A172 (cell line): Measurements from ENCODE around the gene VMP1. TPM values are rescaled to one million over a fixed set of nuclear protein-coding genes. Genes with fewer than 3 reads are reported as not detected.
"Not testable (repeated sequence)": the region's sequence is repeated elsewhere in the genome, so short reads cannot be mapped to it uniquely, and the experiment has no call there.

ENCODE experiments used
- DNase-seq: peaks from one replicate; pipeline ENCODE4 v3.0.0-alpha.2; 2015; ENCODE audit warnings: low spot score
- total RNA-seq: library from RNA; depleted of rRNA; stranded (reverse); fragments of >200 nt; shearing (Covaris generic); gene quantifications from 2 replicates; pipeline ENCODE4 v1.2.3, GENCODE V29; 2014

Gene VMP1
- total RNA-seq, 1 experiment from 2014 or later: 392 TPM

DNA sequence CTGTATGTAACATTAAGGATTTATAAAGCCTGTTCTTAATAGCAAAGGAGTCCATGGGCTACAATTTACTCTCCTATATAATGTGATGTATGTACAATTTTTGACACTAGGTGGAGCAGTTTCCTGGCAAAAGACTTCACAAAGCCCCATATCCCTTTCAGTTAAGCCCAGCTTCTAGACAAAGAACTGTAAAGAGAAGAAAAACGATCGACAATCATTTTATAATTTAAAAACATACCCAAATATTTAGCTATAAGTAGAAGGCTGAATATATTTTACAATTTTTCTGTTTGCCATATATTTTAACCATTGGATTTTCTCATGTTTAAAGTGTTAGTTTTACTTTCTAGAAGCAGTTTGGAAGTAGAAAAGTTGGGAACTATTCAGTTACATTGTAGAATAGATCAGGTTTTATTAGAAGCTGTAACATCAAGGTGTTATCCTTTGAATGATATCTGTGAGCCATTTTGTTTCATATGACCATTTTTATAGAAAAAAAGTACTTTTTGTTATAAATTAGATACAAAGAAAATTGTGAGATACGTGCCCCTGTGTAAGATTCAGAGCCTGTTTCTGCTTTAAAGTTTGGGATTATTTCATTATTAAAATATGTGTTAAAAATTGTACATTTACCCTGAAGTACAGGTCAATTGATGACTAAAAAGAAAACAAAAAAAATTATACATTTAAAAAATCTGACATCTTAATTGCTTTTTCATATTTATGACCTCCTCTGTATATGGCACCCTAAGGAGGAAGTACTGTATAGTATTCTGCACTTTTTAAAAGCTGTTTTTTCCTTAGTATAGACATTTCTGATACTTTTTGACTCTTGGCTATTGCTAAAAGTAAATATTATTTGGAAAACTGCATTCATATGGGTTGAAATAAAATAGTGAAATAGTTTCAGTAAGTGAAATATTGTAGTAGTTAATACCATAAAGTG lies 46.3 kb downstream of the VMP1 start:
- DNase-seq: peak; percentile 79

DNA sequence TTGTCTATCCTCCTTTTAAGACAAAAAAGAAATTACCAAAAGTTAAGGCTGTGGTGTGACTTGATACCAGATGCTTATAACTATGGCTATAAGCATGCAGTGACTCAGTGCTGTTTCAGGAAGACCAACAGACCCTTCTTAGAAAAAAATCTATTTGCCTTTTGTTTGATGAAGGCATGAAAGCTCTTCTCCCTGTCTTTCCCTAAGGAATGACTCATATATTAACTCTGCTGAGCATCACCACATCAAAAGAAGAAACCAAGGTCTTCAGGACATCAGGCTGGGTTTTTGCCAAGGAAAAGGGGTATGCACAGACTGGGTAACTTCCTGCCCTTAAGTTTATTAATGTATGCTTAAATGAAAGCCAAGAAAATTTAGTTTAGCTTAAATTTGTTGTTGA lies 47.1 kb downstream of the VMP1 start:
- DNase-seq: peak; percentile 97

DNA sequence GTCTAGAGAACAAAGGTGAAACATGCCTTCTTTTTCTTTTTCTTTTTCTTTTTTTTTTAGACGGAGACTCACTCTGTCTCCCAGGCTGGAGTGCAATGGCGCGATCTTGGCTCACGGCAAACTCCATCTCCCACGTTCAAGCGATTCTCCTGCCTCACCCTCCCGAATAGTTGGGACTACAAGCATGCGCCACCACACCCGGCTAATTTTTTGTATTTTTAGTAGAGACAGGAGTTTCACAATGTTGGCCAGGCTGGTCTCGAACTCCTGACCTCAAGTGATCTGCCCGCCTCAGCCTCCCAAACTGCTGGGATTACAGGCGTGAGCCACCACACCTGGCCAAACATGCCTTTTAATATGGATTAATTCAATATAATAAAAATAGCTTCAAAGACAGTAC lies 47.6 kb downstream of the VMP1 start:
- DNase-seq: not testable (repeated sequence)

DNA sequence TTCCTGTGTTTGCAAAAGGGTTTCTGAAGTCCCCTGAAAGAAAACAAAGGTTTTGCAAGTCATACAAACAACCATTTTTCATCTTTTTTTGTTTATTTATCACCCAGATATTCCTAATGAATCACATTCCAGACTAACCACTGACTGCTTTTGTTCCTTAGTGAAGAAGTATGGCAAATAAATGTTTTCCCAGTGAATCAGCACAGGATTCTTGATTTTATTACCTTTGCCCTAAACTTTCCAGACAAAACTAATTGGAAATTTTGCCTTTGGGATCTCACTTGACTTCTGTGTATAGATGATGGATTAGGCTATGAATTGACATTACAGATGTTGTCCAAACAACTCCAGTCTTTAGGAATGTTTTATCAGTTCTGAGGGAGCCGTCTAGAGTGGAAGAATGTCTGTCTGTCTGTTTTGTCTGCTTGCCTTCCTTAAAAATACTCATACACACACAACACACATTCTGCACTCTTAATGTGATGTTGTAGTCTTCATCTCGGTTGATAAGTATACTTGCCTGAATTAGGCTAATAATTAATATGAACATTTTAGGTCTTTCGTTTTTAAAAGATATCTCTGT lies 48.9 kb downstream of the VMP1 start:
- peak; percentile 98 for DNase-seq

DNA sequence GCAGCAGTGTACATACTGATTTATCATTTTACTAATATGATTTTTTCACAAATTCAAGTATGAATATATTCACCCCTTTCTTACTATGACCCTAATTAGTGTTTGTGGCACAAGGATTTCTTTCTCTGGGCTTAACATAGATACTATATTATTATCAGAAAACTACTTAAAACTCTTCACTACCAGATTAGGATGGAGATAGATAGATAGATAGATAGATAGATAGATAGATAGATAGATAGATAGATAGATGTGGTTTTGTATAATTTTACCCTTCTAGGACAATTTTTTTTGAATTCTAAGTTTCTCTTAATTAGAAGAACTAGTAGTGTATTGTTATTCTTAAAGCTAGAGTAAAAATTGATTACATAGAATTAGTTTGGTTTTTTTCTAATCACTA lies 49.6 kb downstream of the VMP1 start:
- no peak for DNase-seq

DNA sequence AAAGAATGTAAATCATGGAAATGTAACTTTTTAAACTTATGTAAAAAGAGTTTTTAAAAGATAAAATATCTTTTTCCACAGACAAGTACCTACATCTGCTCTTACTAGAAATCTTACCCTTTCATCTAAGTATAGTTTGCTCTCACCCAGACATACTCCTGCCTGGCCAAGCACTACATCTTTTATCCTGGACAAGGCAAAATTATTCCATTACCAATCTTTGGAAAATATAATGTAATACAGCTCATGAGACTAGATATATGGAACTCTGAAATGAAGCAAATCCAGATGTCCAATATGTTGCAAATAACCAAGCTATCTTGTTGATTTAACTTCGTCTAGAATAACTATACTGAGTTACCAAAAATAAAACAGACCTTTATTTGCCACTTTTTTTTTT lies 50.0 kb downstream of the VMP1 start:
- DNase-seq: no peak

DNA sequence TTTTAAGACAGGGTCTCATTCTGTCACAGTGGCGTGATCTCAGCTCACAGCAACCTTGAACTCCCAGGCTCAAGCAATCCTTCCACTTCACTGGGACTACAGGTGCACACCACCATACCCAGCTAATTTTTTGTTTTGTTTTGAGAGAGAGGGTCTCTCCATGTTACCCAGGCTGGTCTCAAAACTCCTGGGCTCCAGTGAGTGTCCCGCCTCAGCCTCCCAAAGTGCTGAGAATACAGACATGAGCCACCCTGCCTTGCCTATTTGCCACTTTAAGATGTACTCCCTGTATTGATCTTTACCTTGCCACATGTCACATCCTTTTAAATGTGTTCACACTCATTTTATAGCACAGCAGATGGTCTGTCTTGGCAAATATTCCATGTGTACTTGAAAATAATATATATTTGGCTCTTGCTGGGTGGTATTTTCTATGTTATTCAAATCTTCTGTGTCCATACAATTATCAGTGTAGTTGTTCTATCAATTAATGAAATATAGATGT lies 50.5 kb downstream of the VMP1 start:
- no peak for DNase-seq

DNA sequence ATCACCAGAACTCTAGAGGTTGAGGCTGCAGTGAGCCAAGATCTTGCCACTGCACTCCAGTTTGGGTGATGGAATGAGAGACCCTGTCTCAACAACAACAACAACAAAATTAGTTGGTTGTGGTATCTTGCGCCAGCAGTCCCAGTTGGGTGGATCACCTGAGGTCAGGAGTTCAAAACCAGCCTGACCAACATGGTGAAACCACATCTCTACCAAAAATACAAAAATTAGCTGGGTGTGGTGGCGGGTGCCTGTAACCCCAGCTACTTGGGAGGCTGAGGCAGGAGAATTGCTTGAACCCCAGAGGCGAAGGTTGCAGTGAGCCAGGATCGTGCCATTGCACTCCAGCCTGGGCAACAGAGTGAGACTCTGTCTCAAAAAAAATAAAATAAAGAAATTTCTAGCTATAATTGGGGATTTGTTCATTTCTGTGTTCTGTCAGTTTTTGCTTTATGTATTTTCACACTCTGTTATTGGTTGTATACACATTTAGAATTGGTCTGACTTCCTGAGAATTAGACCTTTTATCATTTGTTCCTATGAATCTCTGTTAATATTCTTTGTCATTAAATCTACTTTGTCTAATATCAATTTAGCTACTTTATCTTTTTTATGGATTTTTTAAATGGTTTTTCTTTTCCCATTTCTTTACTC lies 51.7 kb downstream of the VMP1 start:
- not testable (repeated sequence) for DNase-seq

DNA sequence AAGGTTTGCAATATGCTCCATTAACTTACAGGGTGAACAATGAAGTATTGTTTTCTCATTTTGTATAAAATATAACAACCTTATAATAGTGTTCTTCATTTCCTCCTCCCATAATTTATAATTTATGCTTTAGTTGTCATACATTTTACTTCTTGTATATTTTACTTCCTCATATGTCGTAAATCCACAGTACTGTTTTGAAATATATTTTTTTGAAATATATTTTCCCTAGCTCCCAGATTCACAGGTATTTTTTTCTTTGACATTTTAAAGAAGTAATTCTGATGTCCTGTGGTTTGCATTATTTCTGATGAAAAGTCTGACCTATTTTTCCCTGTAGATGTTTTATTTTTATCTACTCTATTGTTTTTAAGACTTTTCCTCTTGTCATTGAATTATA lies 52.7 kb downstream of the VMP1 start:
- DNase-seq: no peak

DNA sequence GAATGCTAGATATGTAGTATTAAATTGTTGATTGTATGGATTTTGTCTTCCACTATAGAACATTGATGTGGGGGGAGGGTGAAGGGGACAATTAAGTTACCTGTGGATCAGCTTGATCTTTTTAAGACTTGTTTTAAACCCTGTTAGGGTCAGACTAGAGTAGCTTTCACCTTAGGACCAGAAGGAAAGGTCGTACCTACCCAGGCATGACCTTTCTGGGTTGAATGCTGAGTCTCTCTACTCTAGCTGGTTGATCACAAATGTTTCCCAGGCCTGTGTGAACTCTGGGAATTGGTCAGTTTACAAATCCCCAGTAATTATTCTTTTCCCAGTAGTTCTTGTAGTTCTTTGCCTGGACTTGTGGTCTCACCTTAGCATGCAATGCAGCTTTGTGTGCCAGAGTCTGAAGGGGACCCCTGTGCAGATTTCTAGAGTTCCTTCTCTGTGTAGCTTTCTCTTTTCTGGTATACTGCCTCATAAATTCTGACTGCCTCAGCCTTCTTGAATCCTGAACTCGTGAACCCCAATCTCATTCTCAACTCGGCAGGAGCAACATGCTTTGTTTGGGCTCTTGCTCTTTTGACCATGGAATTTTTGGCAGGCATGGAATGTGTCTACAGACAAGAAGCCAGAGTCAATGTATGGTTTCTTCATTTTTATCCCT lies 54.1 kb downstream of the VMP1 start:
- peak; percentile 69 for DNase-seq

DNA sequence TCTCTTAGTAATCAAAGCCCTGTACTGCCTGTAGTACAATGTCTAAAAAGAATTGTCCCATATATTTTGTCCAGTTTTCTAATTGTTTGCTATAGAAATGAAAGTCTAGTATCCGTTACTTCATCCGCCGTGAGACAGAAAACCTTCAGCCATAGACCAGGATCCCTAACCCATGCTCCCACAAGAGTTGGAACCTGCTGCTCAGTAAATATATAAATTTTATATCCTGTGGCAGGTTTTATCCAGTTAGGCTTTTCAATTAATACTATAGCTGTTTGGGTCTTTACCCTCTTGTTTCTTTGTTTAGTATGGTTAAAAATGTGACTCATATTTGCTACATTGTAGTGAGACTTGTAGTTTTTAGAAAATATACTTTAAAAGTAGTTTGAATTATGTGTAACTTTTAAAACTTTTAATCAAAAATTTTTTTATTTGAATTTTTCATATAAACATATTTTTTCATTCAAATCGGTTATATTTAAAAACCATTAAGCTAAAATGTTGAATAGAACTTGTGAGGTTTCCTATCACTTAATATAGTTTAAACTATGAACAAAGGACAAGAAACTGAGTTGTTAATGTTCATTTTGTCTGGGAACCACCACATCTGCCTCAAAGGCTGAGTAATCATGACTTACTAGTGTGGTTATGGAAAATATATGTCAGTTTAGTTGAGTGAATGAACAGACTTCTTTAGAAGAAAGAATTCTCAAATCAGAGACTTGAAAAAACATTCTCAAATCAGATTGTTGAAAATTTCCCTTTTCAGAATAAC lies 54.8 kb downstream of the VMP1 start:
- peak; percentile 75 for DNase-seq

DNA sequence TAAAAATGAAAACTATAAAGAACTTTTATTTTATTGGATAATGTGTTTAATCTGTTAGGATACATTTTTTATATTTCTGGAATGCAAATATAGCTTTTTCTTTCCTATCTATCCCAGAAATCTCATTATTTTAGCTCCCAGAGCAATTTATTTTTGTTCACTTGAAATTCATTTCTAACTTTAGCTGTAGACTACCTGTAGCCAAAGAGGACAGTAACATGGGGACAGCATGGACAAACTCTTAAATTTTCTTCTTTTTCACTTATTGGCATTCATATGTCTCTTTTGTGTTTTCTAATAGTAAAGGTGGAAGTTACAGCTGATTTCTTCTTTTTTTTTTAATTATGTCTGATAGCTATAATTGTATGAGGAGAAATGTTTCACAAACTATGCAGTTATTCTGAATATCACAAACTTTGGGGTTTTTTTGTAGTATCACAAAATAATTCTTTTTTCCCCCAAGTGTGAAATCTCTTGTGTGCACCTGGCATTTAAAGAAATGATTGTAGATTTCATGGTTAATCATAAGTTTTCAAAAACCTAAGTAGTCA lies 55.4 kb downstream of the VMP1 start:
- DNase-seq: no peak

DNA sequence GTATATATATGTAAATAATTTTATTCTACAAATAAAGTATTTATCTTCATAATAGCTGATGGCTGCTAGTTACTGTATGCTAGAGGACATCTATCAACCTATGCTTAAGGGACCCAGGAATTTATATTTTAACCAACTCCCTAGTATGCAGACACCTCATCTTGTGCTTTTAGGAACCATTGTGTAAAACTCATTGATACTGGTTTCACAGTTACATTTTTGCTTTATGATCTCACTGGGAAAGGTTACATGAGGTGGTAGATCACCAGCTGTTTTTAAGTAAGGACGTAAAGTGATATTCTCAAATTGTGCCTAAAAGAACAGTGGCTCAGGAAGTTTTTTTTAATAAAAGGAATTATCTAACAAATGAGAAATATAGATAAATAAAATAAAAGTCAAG lies 56.4 kb downstream of the VMP1 start:
- DNase-seq: peak; percentile 78

DNA sequence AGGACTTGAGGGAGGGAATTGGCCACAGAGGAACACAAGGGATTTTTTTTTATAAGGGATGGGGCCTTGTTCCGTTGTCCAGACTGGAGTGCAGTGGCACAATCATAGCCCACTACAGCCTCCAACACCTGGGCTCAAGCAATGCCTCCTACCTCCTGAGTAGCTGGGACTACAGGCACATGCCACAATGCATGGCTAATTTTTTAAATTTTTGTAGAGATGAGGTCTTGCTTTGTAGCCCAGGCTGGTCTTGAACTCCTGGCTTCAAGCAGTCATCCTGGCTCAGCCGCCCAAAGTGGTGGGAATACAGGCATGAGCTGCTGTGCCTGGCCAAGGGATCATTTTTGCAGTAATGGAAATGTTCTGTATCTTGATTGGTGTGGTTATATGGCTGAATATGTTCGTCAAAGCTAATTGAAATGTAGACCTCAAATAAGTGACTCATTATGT lies 56.9 kb downstream of the VMP1 start:
- DNase-seq: peak; percentile 42

DNA sequence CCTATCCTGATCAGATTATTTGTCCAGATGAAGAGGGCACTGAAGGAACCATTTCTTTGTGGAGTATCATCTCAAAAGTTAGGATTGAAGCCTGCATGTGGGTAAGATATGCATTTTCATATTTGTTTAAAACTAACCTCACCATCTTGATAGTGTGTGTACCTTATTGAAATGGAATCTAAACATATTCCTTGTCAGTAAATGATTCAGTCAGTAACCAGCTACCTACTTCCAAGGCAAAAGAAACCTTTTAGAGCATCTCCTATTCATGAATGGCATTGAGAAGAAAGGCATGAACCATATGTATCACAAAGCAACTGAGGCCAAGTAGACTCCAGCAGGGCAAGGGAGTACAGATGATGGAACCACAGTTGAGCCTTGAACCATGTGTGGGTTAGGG lies 57.6 kb downstream of the VMP1 start:
- DNase-seq: no peak

DNA sequence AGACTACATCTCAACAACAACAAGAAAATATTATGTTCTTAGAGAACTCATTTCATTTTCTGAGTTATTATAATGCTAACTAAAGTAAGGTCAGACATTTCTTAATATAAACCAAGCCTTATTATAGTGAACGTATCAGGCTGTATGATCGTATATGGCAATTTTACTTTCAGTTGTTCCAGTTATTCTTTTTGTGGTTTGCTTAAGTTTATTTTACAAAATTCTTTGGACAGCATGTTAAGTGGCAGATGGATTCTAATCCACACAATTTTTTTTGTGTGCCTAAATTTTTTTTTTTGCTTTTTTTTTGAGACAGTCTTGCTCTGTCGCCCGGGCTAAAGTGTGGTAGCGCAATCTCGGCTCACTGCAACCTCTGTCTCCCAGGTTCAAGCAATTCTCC lies 59.0 kb downstream of the VMP1 start:
- DNase-seq: no peak

DNA sequence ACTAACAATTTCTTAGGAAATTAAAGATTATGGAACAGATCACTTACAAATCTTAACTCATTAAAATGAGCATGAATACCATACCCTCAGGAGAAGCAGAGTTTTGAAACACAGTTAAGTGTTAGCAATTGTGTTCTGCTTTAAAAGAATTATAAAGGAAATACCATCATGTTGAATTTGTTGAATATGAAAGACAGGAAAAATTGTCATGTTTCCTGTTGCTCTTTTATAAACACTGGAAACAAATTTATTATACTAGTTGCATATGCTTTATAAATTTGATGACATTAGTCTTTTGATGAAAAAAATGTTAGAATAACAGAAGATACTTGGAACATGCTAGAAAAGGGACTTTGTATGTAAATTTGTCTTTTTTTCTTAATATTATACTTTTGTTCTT lies 59.7 kb downstream of the VMP1 start:
- DNase-seq: no peak

DNA sequence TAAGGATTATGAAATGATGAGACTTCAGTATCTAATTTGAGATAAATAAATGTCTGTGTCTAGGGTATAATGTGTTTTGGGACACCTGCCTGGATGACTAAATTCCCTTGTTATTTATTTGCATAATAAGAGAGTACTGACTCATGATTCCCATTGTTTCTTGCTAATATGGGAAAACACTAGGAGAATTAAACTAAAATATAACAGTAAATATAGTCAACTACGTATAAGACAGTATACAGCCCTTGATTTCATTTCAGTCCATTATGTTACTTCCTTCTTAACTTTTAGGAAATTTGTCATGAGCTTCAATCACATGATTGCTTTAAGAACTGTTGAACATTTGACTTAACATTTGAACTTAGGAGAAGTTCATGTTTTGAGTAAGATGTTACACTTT lies 62.4 kb downstream of the VMP1 start:
- DNase-seq: peak; percentile 64

DNA sequence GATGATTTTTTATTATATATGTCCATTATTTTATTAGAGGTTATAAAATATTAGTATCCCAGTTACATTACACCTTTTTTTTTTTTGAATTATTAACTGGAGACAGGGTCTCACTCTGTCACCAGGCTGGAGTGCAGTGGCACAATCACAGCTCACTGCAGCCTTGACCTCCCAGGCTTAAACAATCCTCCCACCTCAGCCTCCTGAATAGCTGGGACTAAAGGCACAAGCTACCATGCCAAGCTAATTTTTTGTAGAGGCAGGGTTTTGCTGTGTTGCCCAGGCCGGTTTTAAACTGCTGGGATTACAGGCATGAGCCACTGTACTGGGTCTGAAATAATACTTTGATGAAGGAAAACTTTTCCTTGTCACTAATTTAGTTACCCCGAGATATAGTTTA lies 63.6 kb downstream of the VMP1 start:
- DNase-seq: no peak

DNA sequence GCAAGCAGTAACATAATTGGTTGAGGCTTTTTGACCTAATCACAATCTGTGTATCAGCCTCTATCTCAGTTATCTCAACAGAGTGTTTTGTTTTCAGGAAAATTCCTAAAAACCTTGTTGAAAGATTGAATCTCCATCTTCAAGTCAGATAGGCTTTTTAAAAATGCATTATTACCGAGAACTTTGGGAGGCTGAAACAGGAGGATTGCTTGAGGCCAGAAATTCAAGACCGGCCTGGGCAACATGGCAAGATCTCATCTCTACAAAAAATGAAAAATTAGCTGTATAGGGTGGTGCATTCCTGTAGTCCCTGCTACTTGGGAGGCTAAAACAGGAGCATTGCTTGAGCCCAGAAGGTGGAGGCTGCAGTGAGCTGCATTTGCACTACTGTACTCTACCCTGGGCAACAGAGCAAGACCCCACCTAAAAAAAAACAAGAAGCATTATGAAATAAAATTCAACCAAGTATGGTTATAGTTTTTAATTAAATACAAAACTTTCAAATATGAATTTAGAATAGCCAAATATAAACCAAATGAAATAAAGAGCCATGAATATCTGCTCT lies 68.4 kb downstream of the VMP1 start:
- no peak for DNase-seq

DNA sequence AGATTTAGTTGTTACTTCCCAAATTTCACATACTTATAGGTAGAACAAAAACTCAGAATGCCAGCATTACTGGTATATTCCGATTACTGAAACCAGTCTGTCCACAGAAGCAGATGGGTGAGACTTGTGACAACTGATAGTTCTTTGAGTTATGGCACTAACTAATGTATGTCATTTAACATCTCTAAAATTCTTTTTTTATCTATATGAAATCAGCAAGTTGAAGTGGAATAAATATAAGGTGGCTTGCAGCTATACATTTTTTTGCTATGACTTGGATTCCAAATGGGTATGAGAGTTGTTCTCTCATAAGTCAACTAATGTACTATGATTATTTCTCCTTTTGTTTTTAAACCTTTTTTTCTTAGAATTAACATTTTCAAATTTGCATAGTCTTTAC lies 69.1 kb downstream of the VMP1 start:
- DNase-seq: no peak
